ENCODE measurements around the gene C5AR1. TPM values are rescaled to one million over a fixed set of nuclear protein-coding genes. Genes with fewer than 3 reads are reported as not detected.

Gene C5AR1
- total and polyA plus RNA-seq, 4 donors = 1.8 to 5.3 (median 3.2) TPM

GRCh38 chr19:47370045-47370611, 60.5 kb downstream of the C5AR1 start:
- 89% methylated on average over 10 of the region's 10 CpGs for WGBS
- Histone ChIP-seq H3K9me3 (ENCODE audit: control insufficient read depth in 4 of 4, low read length in 3 of 4) (no peaks in the 10 kb centered on the region), H3K4me3 (ENCODE audit: low read depth in 1 of 3, low read length in 3 of 3) (no peak overlapping the region), H3K4me1 (ENCODE audit: control insufficient read depth in 4 of 4, insufficient read depth in 4 of 4, low read length in 3 of 4) (no peaks in the 10 kb centered on the region), H3K36me3 (ENCODE audit: control insufficient read depth in 4 of 4, insufficient read depth in 3 of 4, low read depth in 1 of 4, low read length in 3 of 4) (peaks cover 8 to 46% (median 23%) of the 10 kb centered on the region in 4 donors), H3K9ac (ENCODE audit: low read depth in 1 of 2, low read length in 2 of 2) (no peak overlapping the region), H3K27ac (ENCODE audit: low read depth in 1 of 2, low read length in 2 of 2) (no peak overlapping the region), H3K27me3 (ENCODE audit: control insufficient read depth in 4 of 4, insufficient read depth in 4 of 4, low read length in 3 of 4) (no peaks in the 10 kb centered on the region)
- TF ChIP-seq NR2F2 (IDR thresholded peaks at IDR 0.05) (no peak), REST (IDR thresholded peaks at IDR 0.05) (no peak), CTCF (IDR thresholded peaks at IDR 0.05; ENCODE audit: low read depth, low read length, missing input control) (no peak), ATF3 (IDR thresholded peaks at IDR 0.05) (no peak), HNF4A (conservative IDR thresholded peaks at IDR 0.05) (no peak), MAX (IDR thresholded peaks at IDR 0.05) (no peak), YY1 (IDR thresholded peaks at IDR 0.05) (no peak), GABPA (IDR thresholded peaks at IDR 0.05 in 1 of 2, conservative IDR thresholded peaks at IDR 0.05 in 1 of 2) (no peak), HNF4G (IDR thresholded peaks at IDR 0.05) (no peak)
- no peak for DNase-seq (ENCODE audit: low spot score)

- DNase-seq (ENCODE audit: low spot score) = no peak
- H3K36me3 ChIP-seq (ENCODE audit: control insufficient read depth in 4 of 4, insufficient read depth in 3 of 4, low read depth in 1 of 4, low read length in 3 of 4) = peaks cover 5 to 50% (median 28%) of the 10 kb centered on the region in 4 donors
- peaks cover 2 to 4% (median 2%) of the 10 kb centered on the region in 4 donors for H3K4me1 ChIP-seq (ENCODE audit: control insufficient read depth in 4 of 4, insufficient read depth in 4 of 4, low read length in 3 of 4)
- no peak overlapping the region for H3K9ac ChIP-seq (ENCODE audit: low read depth in 1 of 2, low read length in 2 of 2)
- WGBS = 95% methylated on average over 9 of the region's 9 CpGs
- H3K9me3 ChIP-seq (ENCODE audit: control insufficient read depth in 4 of 4, low read length in 3 of 4) = no peaks in the 10 kb centered on the region
- no peak overlapping the region for H3K27ac ChIP-seq (ENCODE audit: low read depth in 1 of 2, low read length in 2 of 2)
- no peaks in the 10 kb centered on the region for H3K27me3 ChIP-seq (ENCODE audit: control insufficient read depth in 4 of 4, insufficient read depth in 4 of 4, low read length in 3 of 4)
- no peak for TF ChIP-seq GABPA (IDR thresholded peaks at IDR 0.05 in 1 of 2, conservative IDR thresholded peaks at IDR 0.05 in 1 of 2)
- no peak for TF ChIP-seq ZBTB33 (IDR thresholded peaks at IDR 0.05)
- no peak for TF ChIP-seq HNF4A (conservative IDR thresholded peaks at IDR 0.05)
- TF ChIP-seq YY1 (IDR thresholded peaks at IDR 0.05) = no peak
- no peak for TF ChIP-seq REST (IDR thresholded peaks at IDR 0.05)
- TF ChIP-seq ATF3 (IDR thresholded peaks at IDR 0.05) = no peak
- no peak for TF ChIP-seq EGR1 (IDR thresholded peaks at IDR 0.05; ENCODE audit: low read depth in 2 of 2)
- no peak for TF ChIP-seq FOXA1 (IDR thresholded peaks at IDR 0.05)
- no peak for TF ChIP-seq MAX (IDR thresholded peaks at IDR 0.05)
- no peak overlapping the region for H3K4me3 ChIP-seq (ENCODE audit: low read depth in 1 of 3, low read length in 3 of 3)
These were observed 61.6 kb downstream of the C5AR1 start for GRCh38 chr19:47371261-47371660.

Measured in liver (tissue), 9 donors.